Prostate gland (tissue), 2 donors: ENCODE data around the gene TNFSF10.

Experiments
- CTCF ChIP-seq, 4 experiments: fragments of 200-600 bp in 2 of 4; fragments of 450-650 bp in 2 of 4; sonication (generic) in 2 of 4; IDR thresholded peaks; 1 replicate in 3 of 4; 2 replicates in 1 of 4; pipeline ENCODE4 v1.5.1; 2016 to 2019; ENCODE audit warnings: antibody characterized with exemption in 4 of 4, mild to moderate bottlenecking in 2 of 4, moderate library complexity in 2 of 4
- POLR2A ChIP-seq: fragments of 450-650 bp; IDR thresholded peaks from one replicate; pipeline ENCODE4 v1.6.1; 2016; ENCODE audit warnings: antibody characterized with exemption, mild to moderate bottlenecking
- POLR2AphosphoS5 ChIP-seq: sonication (generic); formaldehyde crosslinking; IDR thresholded peaks from one replicate; pipeline ENCODE4 v1.6.1; 2017; ENCODE audit warnings: antibody characterized with exemption

DNA sequence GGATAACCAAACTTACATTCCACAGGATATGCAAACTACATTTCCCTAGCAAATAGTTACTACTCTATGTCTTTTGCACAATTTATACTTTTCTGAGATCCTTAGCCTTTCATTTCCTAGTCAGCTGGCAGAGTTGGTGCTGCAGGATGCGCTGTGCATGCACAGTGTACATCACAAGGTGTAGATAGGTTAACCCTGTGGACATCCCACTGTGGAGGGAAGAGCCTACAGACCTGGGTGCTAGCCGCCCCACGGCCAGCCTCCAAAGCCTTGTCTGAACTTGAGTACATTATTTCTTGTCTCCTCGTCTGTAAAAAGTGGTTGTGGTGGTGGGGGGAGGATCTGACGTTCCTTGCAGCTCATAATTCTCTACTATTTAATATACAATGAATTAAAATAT is 3.5 kb downstream of the TNFSF10 start:
- TF ChIP-seq CTCF (IDR thresholded peaks at IDR 0.05) (no peak), POLR2A (no peak), POLR2AphosphoS5 (no peak)
